Keratinocyte (primary cell): ENCODE measurements around the gene ZNF81. TPM values are rescaled to one million over a fixed set of nuclear protein-coding genes. Genes with fewer than 3 reads are reported as not detected.

ENCODE experiments used
- DNase-seq: peaks from one replicate; pipeline ENCODE4 v3.0.0-alpha.2; 2011; ENCODE audit warnings: low read depth, missing footprints, low spot score
- FAIRE-seq: peaks from 2 replicates; lab custom pipeline; 2011; peaks lifted over from hg19 to GRCh38; lab: Jason Lieb, UNC
- H2AFZ ChIP-seq: 2 replicates; pipeline ENCODE4 v1.6.0; 2012; ENCODE audit warnings: low read length, control low read depth, inconsistent platforms; ENCODE audit not compliant: control insufficient read depth
- H3K27ac ChIP-seq: 2 replicates; pipeline ENCODE4 v1.5.1; 2011; ENCODE audit warnings: low read length; ENCODE audit not compliant: control insufficient read depth, insufficient read depth
- H3K27me3 ChIP-seq: 3 replicates; pipeline ENCODE4 v1.6.0; 2011; ENCODE audit warnings: low read length; ENCODE audit not compliant: control insufficient read depth, insufficient read depth; ENCODE audit errors: extremely low read depth
- H3K36me3 ChIP-seq, 2 experiments: 2 replicates in 1 of 2; 3 replicates in 1 of 2; pipeline ENCODE4 v1.5.1; 2011; ENCODE audit warnings: low read length in 2 of 2, mild to moderate bottlenecking in 1 of 2; ENCODE audit not compliant: control insufficient read depth in 2 of 2, insufficient read depth in 2 of 2; ENCODE audit errors: extremely low read depth in 1 of 2
- H3K4me1 ChIP-seq: 3 replicates; pipeline ENCODE4 v1.5.1; 2011; ENCODE audit warnings: low read length; ENCODE audit not compliant: control insufficient read depth, insufficient read depth; ENCODE audit errors: extremely low read depth
- H3K4me2 ChIP-seq: 3 replicates; pipeline ENCODE4 v1.6.0; 2011; ENCODE audit warnings: low read depth, low read length; ENCODE audit not compliant: control insufficient read depth, insufficient read depth; ENCODE audit errors: extremely low read depth
- H3K4me3 ChIP-seq, 3 experiments: fragments of 200-600 bp in 1 of 3; sonication (generic) in 1 of 3; 2 replicates in 2 of 3; 3 replicates in 1 of 3; pipeline ENCODE4 v1.5.1; 2011 to 2016; ENCODE audit warnings: low read length in 3 of 3, mild to moderate bottlenecking in 3 of 3, control low read depth in 2 of 3, inconsistent platforms in 1 of 3, low read depth in 1 of 3, mixed read lengths in 1 of 3, mixed run types in 1 of 3, moderate library complexity in 1 of 3; ENCODE audit not compliant: control insufficient read depth in 2 of 3, insufficient read depth in 2 of 3; ENCODE audit errors: extremely low read depth in 1 of 3
- H3K79me2 ChIP-seq: 2 replicates; pipeline ENCODE4 v1.6.0; 2012; ENCODE audit warnings: low read length; ENCODE audit not compliant: control insufficient read depth, insufficient read depth
- H3K9ac ChIP-seq: 3 replicates; pipeline ENCODE4 v1.6.0; 2011; ENCODE audit warnings: low read length; ENCODE audit not compliant: control insufficient read depth, insufficient read depth; ENCODE audit errors: extremely low read depth
- H3K9me1 ChIP-seq: 3 replicates; pipeline ENCODE4 v1.6.0; 2011; ENCODE audit warnings: low read length; ENCODE audit not compliant: control insufficient read depth, insufficient read depth; ENCODE audit errors: extremely low read depth
- H3K9me3 ChIP-seq: 2 replicates; pipeline ENCODE4 v1.5.1; 2012; ENCODE audit warnings: low read depth, low read length; ENCODE audit not compliant: control insufficient read depth
- H4K20me1 ChIP-seq: 3 replicates; pipeline ENCODE4 v1.6.0; 2011; ENCODE audit warnings: low read length; ENCODE audit not compliant: control insufficient read depth, insufficient read depth; ENCODE audit errors: extremely low read depth
- EZH2 ChIP-seq: IDR thresholded peaks from one replicate; pipeline ENCODE4 v1.6.1; 2012; ENCODE audit warnings: inconsistent platforms, mild to moderate bottlenecking, low read length, moderate library complexity
- dilution Hi-C: fragments of 300-500 bp; cut with MboI; formaldehyde crosslinking; loops from one replicate; pipeline ENCODE4 v1.7.0; 2020; ENCODE audit warnings: low sequenced_read_pairs; ENCODE audit not compliant: extremely low pct_ligation_motif_present
- polyA plus RNA-seq, 5 experiments: library from polyadenylated mRNA; depleted of rRNA in 3 of 5; stranded (reverse) in 3 of 5; stranded (forward) in 1 of 5; unstranded in 1 of 5; fragments of >200 nt; gene quantifications; 1 replicate in 1 of 5; 2 replicates in 3 of 5; 3 replicates in 1 of 5; pipeline versions ENCODE4 v1.2.1 to v1.2.3, GENCODE V29; 2011 to 2012; ENCODE audit warnings: missing spikeins in 2 of 5, low read depth in 1 of 5, low replicate concordance in 1 of 5
- TF ChIP-seq, protein P1 (sequence below), 3 experiments: IDR thresholded peaks in 1 of 3; conservative IDR thresholded peaks in 1 of 3; optimal IDR thresholded peaks in 1 of 3; 2 replicates in 2 of 3; 3 replicates in 1 of 3; pipeline versions ENCODE3 to v1.5.1; 2011; ENCODE audit warnings: low read length in 3 of 3, mild to moderate bottlenecking in 3 of 3, moderate library complexity in 2 of 3, control low read depth in 1 of 3, inconsistent platforms in 1 of 3; ENCODE audit not compliant: insufficient read depth in 2 of 3; ENCODE audit errors: extremely low read depth in 1 of 3

ZNF81 gene
- polyA plus RNA-seq, 1 donor (not counting 4 experiments of a cell fraction or from before 2014, with no cell fraction given), result 5.0 TPM

DNA sequence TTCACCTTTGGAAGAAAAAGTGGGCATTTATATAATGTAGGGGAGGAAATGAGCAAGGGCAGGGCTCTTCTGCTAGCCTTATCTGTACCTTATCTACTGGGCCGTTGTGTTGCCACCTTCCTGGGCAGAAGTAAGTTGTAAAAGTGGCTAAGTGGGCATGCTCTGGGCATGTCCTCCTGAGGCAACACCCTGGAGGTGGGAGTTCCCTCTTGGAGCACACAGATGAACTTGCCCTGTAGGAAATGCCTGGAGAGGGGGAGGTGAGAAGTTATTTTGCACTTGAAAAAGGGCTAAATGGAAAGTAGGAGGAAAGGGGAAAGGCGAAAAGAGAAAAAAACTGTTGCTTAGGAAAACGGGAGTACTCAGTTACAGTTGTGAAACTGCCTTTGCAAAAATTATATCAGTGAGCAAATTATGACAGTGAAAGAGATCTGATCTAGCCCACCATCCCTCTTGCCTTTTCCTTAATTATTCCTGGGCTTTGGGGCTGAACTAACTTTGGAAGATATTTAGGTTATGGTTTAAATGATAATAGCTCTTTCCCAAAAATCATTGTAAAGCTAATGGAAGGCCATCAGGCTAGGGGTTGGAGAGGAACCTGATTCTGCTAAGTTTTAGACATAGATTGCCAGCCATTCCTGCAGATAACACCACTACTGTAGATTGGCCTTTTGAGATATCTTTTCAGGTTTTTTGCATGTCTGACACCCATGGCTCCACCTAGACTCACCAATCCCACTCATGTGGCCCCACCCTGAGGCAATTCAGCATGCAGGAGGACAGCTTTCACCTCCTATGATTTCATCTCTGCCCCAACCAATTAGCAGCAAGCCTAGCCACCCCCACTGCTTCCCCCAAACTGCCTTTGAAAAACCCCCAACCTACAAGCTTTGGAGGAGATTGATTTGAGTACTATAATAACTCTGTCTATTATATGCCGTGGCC is 20.5 kb upstream of the ZNF81 start:
- Histone ChIP-seq H3K9me3 (no peaks in the 10 kb centered on the region), H3K36me3 (no peaks in the 10 kb centered on the region), H3K4me2 (peak overlapping the region; percentile 3), H3K4me3 (no peak overlapping the region), H2AFZ (peak overlapping the region; percentile 59), H3K79me2 (no peaks in the 10 kb centered on the region), H3K27me3 (no peaks in the 10 kb centered on the region), H3K9ac (no peak overlapping the region), H3K9me1 (no peaks in the 10 kb centered on the region), H4K20me1 (no peaks in the 10 kb centered on the region), H3K4me1 (peaks cover 13% of the 10 kb centered on the region), H3K27ac (peak overlapping the region; percentile 5)
- FAIRE-seq (peak; percentile 66), DNase-seq (no peak)
- dilution Hi-C loops, result no loop called here
- TF ChIP-seq EZH2, result no peak
- TF ChIP-seq, protein P1, sequence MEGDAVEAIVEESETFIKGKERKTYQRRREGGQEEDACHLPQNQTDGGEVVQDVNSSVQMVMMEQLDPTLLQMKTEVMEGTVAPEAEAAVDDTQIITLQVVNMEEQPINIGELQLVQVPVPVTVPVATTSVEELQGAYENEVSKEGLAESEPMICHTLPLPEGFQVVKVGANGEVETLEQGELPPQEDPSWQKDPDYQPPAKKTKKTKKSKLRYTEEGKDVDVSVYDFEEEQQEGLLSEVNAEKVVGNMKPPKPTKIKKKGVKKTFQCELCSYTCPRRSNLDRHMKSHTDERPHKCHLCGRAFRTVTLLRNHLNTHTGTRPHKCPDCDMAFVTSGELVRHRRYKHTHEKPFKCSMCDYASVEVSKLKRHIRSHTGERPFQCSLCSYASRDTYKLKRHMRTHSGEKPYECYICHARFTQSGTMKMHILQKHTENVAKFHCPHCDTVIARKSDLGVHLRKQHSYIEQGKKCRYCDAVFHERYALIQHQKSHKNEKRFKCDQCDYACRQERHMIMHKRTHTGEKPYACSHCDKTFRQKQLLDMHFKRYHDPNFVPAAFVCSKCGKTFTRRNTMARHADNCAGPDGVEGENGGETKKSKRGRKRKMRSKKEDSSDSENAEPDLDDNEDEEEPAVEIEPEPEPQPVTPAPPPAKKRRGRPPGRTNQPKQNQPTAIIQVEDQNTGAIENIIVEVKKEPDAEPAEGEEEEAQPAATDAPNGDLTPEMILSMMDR (optimal IDR thresholded peaks at IDR 0.05 in 1 of 3, IDR thresholded peaks at IDR 0.05 in 1 of 3, conservative IDR thresholded peaks at IDR 0.05 in 1 of 3; ENCODE audit: extremely low read depth in 1 of 3, insufficient read depth in 2 of 3, low read length in 3 of 3), result no peak

DNA sequence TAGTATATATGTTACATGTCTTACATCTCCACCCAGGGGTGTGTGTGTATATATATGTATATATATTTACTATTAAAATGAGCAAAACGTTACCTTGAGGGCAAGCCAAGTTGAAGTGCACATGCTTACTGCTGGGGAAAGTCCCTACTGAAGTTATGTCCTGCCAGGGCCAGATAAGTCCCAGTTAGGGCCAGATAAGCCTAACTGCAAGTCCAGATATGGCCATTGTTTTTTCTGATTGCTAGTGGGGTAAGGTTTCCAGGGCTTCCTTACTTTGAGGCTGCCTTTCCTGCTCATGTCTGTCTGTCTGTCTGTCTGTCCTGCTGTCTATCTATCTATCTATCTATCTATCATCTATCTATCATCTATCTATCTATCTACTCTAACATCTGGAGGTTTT is 19.3 kb upstream of the ZNF81 start:
- peaks cover 13% of the 10 kb centered on the region for H3K4me1 ChIP-seq
- H3K9me1 ChIP-seq, result no peaks in the 10 kb centered on the region
- H3K9me3 ChIP-seq, result no peaks in the 10 kb centered on the region
- no peak overlapping the region for H3K4me3 ChIP-seq
- no peaks in the 10 kb centered on the region for H3K79me2 ChIP-seq
- no peak for TF ChIP-seq EZH2
- TF ChIP-seq, protein P1 (optimal IDR thresholded peaks at IDR 0.05 in 1 of 3, IDR thresholded peaks at IDR 0.05 in 1 of 3, conservative IDR thresholded peaks at IDR 0.05 in 1 of 3; ENCODE audit: extremely low read depth in 1 of 3, insufficient read depth in 2 of 3, low read length in 3 of 3), result no peak
- H2AFZ ChIP-seq, result no peak overlapping the region
- H3K27ac ChIP-seq, result no peak overlapping the region
- FAIRE-seq (no peak), DNase-seq (no peak)
- no peak overlapping the region for H3K9ac ChIP-seq
- dilution Hi-C loops, result no loop called here
- no peaks in the 10 kb centered on the region for H3K36me3 ChIP-seq
- no peak overlapping the region for H3K4me2 ChIP-seq
- H3K27me3 ChIP-seq, result no peaks in the 10 kb centered on the region
- H4K20me1 ChIP-seq, result no peaks in the 10 kb centered on the region
